Measurements from ENCODE around the gene PERCC1. TPM values are rescaled to one million over a fixed set of nuclear protein-coding genes. Genes with fewer than 3 reads are reported as not detected.

PERCC1 gene
- total RNA-seq, result not detected in 2 replicates

DNA sequence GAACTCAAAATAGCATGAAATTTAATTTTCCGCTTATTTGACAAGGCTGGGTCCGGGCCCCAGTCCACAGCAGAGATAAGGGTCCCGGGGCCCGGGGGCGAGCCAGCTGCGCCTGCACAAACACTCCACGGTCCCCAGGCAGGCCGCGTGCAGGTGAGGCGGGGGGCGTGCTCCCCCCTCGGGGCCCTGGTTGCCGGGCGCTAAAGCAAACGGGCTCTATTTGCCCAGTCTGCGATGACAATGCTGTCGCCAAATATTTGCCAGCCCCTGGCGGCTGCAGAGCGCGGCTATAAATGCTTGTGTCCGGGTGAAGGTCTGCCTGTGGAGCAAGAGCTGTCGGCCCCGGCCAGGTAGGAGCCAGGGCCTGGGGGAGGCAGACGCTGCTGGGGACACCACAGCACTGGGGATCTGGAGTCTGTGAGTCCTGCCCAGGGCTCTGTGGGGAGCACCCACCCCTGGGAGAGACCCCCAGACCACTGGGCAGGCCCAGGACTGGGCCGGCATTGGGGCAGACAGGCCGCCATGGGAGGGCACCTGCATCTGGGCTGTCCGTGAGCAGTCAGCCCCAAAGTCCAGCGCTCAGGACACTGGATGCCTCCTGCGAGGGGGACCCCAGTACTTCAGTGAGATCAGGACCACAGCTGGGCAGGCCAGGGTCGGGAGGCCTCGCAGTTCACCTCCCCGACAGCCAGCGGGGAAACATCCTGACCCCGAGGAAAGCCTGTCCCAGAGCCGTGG lies at the start of gene PERCC1:
Gene PERCC1 (plus strand): TSS at position 320 of the 738 bp plus-strand sequence. CDS start 1,516 bp downstream, outside the sequence.

DNA sequence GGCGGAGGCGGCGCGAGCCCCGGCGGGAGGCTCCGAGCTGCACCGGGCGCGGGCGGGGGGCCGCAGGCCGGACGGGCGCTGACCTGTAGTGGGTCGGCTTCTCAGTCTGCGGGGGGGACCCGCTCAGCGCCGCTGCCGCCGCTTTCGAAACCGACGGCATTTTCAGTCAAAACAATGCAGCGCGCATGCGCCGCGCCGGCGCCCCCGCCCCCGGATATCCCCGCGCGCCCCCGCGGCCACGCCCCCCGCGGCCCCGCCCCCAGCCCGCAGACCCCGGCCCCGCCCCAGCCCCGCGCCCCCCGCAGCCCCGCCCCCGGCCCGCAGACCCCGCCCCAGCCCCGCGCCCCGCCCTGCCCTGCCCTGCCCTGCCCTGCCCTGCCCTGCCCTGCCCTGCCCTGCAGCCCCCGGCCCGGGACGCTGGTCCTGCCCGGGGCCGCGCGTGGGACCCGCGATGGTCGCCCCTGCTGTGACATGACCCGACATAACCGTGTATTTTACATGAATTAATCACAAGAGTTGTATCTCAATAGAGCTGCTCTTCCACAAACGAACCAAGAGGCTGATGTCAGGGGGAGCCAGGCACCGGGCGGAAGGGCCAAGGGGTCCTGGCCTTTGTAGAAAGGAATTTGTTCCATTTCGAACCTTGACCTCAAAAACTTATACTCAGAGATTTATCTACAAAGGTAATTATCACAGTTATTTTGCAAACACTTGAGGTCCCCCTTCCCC lies 16.2 kb upstream of the PERCC1 start, which contains the start of gene UNKL:
Gene UNKL (minus strand): TSS at position 173 of the 729 bp plus-strand sequence. CDS start 13 bp downstream, at position 160.

DNA sequence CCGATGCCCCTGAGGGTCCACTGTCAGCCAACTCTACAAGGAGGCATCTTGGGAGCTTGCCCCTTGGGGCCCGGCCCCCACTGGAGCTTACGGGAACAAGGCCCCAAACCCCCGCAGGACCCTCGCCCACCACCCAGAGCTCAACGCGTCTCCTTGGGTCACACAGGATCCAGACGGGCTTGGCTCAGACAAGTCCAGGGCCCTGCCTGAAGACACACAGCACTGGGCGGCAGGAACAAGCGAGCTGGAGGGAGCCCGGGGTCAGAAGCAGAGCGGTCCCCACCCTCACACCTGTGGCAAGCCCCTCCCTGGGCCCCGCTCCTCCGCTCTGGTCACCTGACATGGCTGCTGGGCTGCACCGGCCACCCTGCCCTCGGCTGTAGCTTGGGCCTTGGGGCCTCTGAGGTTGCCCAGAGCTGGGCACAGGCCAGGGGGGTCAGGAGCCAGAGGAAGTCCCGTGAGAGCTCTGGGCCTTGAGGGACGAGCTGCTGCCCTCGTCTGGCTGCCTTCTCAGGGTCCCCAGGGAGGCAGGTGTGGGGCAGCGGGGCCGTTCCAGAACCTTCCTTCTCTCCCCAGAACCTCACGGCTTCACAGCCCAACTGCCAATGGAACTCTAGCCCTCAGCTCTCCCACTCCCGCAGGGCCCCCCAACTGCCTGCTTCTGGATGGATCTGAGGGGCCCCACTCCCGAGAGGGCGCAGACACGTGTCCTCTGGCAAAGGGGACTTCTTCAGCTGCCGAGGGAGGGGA lies 13.3 kb downstream of the PERCC1 start, which contains the start of gene CCDC154:
Gene CCDC154 (minus strand): TSS at position 577 of the 750 bp plus-strand sequence. CDS start 234 bp downstream, at position 343.

DNA sequence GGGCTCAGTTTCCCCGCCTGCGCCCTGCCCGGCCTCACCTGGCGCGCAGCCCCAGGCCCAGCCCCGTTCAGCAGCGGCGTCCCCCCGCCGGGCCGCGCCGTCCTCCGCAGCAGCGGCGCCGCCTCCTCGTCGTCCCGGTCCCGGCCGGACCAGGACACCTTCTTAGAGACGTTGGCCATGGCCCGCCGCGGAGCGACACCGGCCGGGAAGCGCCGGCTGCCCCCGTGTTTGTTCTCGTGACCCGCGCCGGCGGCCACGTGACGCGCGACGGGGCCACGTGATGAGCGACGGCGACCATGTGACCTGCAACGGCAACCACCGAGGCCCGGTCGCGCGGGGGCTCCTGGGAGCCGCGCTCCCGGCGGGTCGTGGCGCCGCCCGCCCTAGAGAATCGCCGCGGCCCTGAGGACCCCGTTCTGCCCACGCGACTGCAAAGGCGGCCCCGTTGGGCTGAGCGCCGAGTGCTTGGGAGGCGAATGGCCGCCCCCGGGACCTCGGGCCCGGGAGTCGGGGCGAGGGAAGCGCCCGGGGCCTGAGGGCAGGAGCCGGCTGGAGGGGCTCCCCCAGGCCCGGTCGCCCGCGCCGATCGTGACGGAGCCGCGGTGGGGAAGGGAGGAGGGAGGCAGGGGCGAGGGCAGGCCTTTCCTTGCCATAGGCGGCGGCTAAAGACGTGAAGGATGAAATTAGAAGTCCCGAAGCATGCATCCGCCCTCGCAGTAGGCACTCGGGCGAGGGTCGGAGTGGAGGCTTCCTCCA lies 44.1 kb downstream of the PERCC1 start, which contains the start of gene CLCN7:
Gene CLCN7 (minus strand): TSS at position 233 of the 756 bp plus-strand sequence. CDS start 54 bp downstream, at position 179.

Other genes with a start within 250 kb of the PERCC1 start
- gene TPSG1, start 205.8 kb upstream of the PERCC1 start, total RNA-seq, result not detected in 2 replicates
- not detected in 2 replicates for gene TPSB2, start 200.9 kb upstream of the PERCC1 start, total RNA-seq
- not detected in 2 replicates for gene TPSAB1, start 190.4 kb upstream of the PERCC1 start, total RNA-seq
- not detected in 2 replicates for gene TPSD1, start 175.0 kb upstream of the PERCC1 start, total RNA-seq
- 51.2 and 57.8 TPM in 2 replicates for gene UBE2I, start 121.4 kb upstream of the PERCC1 start, total RNA-seq
- 0.32 and 0.91 TPM in 2 replicates for gene BAIAP3, start 97.4 kb upstream of the PERCC1 start, total RNA-seq
- 91.3 and 120 TPM in 2 replicates for gene TSR3, start 79.2 kb upstream of the PERCC1 start, total RNA-seq
- 21.3 and 26.3 TPM in 2 replicates for gene GNPTG, start 79.1 kb upstream of the PERCC1 start, total RNA-seq
- gene UNKL, start 16.4 kb upstream of the PERCC1 start, total RNA-seq, result 4.9 and 5.2 TPM in 2 replicates
- 23.4 and 24.7 TPM in 2 replicates for gene UQCC4, start 10.3 kb upstream of the PERCC1 start, total RNA-seq
- gene CCDC154, start 13.5 kb downstream of the PERCC1 start, total RNA-seq, result under 0.01 and 0.15 TPM in 2 replicates
- gene CLCN7, start 44.0 kb downstream of the PERCC1 start, total RNA-seq, result 40.9 and 60.6 TPM in 2 replicates
- gene PTX4, start 57.9 kb downstream of the PERCC1 start, total RNA-seq, result not detected in 2 replicates
- 14.0 and 15.9 TPM in 2 replicates for gene TELO2, start 62.3 kb downstream of the PERCC1 start, total RNA-seq
- gene TMEM204, start 102.6 kb downstream of the PERCC1 start, total RNA-seq, result 15.0 and 36.7 TPM in 2 replicates
- 21.4 and 26.3 TPM in 2 replicates for gene IFT140, start 181.0 kb downstream of the PERCC1 start, total RNA-seq
- 5.5 and 6.4 TPM in 2 replicates for gene CRAMP1, start 181.3 kb downstream of the PERCC1 start, total RNA-seq
- 52.0 and 75.0 TPM in 2 replicates for gene JPT2, start 247.2 kb downstream of the PERCC1 start, total RNA-seq

Data from epithelial cell of umbilical artery (primary cell).